ENCODE measurements around the gene EPN1.

Gene EPN1

GRCh38 chr19:55691561-55692481 lies 16.8 kb downstream of the EPN1 start:
- H3K27me3 ChIP-seq (ENCODE audit: insufficient read depth, low read length), result no peaks in the 10 kb centered on the region
- H3K4me3 ChIP-seq (ENCODE audit: low read length), result no peak overlapping the region
- no peaks in the 10 kb centered on the region for H3K4me1 ChIP-seq (ENCODE audit: insufficient read depth, low read length)
- no peak overlapping the region for H2AFZ ChIP-seq (ENCODE audit: low read depth, low read length)
- H3K36me3 ChIP-seq (ENCODE audit: insufficient read depth, low read length), result peaks cover 67% of the 10 kb centered on the region
- no peaks in the 10 kb centered on the region for H3K9me3 ChIP-seq (ENCODE audit: low read length)

GRCh38 chr19:55692681-55693081 lies 17.7 kb downstream of the EPN1 start:
- peaks cover 72% of the 10 kb centered on the region for H3K36me3 ChIP-seq (ENCODE audit: insufficient read depth, low read length)
- H3K27me3 ChIP-seq (ENCODE audit: insufficient read depth, low read length), result no peaks in the 10 kb centered on the region
- H3K9me3 ChIP-seq (ENCODE audit: low read length), result no peaks in the 10 kb centered on the region

GRCh38 chr19:55693336-55693974 lies 18.4 kb downstream of the EPN1 start:
- no peaks in the 10 kb centered on the region for H3K27me3 ChIP-seq (ENCODE audit: insufficient read depth, low read length)
- peaks cover 72% of the 10 kb centered on the region for H3K36me3 ChIP-seq (ENCODE audit: insufficient read depth, low read length)
- H2AFZ ChIP-seq (ENCODE audit: low read depth, low read length), result no peak overlapping the region
- H3K4me1 ChIP-seq (ENCODE audit: insufficient read depth, low read length), result no peaks in the 10 kb centered on the region
- H3K9me3 ChIP-seq (ENCODE audit: low read length), result no peaks in the 10 kb centered on the region
- no peak overlapping the region for H3K4me3 ChIP-seq (ENCODE audit: low read length)

More at GRCh38 chr19:55692681-55693081, 17.7 kb downstream of the EPN1 start:
- Histone ChIP-seq H3K4me1 (ENCODE audit: insufficient read depth, low read length) (no peaks in the 10 kb centered on the region), H3K4me3 (ENCODE audit: low read length) (no peak overlapping the region), H2AFZ (ENCODE audit: low read depth, low read length) (no peak overlapping the region)

- Histone ChIP-seq H3K36me3 (ENCODE audit: insufficient read depth, low read length) (peaks cover 67% of the 10 kb centered on the region), H3K4me1 (ENCODE audit: insufficient read depth, low read length) (no peaks in the 10 kb centered on the region), H2AFZ (ENCODE audit: low read depth, low read length) (no peak overlapping the region), H3K4me3 (ENCODE audit: low read length) (no peak overlapping the region), H3K9me3 (ENCODE audit: low read length) (no peaks in the 10 kb centered on the region), H3K27me3 (ENCODE audit: insufficient read depth, low read length) (no peaks in the 10 kb centered on the region)
Observed at GRCh38 chr19:55694241-55694655, 19.2 kb downstream of the EPN1 start.

GRCh38 chr19:55694656-55695491 lies 19.8 kb downstream of the EPN1 start:
- Histone ChIP-seq H3K9me3 (ENCODE audit: low read length) (no peaks in the 10 kb centered on the region), H3K4me3 (ENCODE audit: low read length) (no peak overlapping the region), H3K4me1 (ENCODE audit: insufficient read depth, low read length) (no peaks in the 10 kb centered on the region), H2AFZ (ENCODE audit: low read depth, low read length) (no peak overlapping the region), H3K36me3 (ENCODE audit: insufficient read depth, low read length) (peaks cover 61% of the 10 kb centered on the region), H3K27me3 (ENCODE audit: insufficient read depth, low read length) (no peaks in the 10 kb centered on the region)

GRCh38 chr19:55695511-55696290 lies 20.7 kb downstream of the EPN1 start:
- no peaks in the 10 kb centered on the region for H3K4me1 ChIP-seq (ENCODE audit: insufficient read depth, low read length)
- H3K9me3 ChIP-seq (ENCODE audit: low read length), result peaks cover 2% of the 10 kb centered on the region
- peaks cover 56% of the 10 kb centered on the region for H3K36me3 ChIP-seq (ENCODE audit: insufficient read depth, low read length)
- no peaks in the 10 kb centered on the region for H3K27me3 ChIP-seq (ENCODE audit: insufficient read depth, low read length)
- H2AFZ ChIP-seq (ENCODE audit: low read depth, low read length), result no peak overlapping the region
- H3K4me3 ChIP-seq (ENCODE audit: low read length), result no peak overlapping the region

- no peak overlapping the region for H3K4me3 ChIP-seq (ENCODE audit: low read length)
- H3K4me1 ChIP-seq (ENCODE audit: insufficient read depth, low read length), result no peaks in the 10 kb centered on the region
- peaks cover 3% of the 10 kb centered on the region for H3K9me3 ChIP-seq (ENCODE audit: low read length)
- peaks cover 55% of the 10 kb centered on the region for H3K36me3 ChIP-seq (ENCODE audit: insufficient read depth, low read length)
- no peaks in the 10 kb centered on the region for H3K27me3 ChIP-seq (ENCODE audit: insufficient read depth, low read length)
- no peak overlapping the region for H2AFZ ChIP-seq (ENCODE audit: low read depth, low read length)
Observed at GRCh38 chr19:55696301-55697068, 21.5 kb downstream of the EPN1 start.

- Histone ChIP-seq H3K4me3 (ENCODE audit: low read length) (no peak overlapping the region), H2AFZ (ENCODE audit: low read depth, low read length) (no peak overlapping the region), H3K4me1 (ENCODE audit: insufficient read depth, low read length) (no peaks in the 10 kb centered on the region), H3K9me3 (ENCODE audit: low read length) (peaks cover 3% of the 10 kb centered on the region), H3K27me3 (ENCODE audit: insufficient read depth, low read length) (no peaks in the 10 kb centered on the region), H3K36me3 (ENCODE audit: insufficient read depth, low read length) (peaks cover 55% of the 10 kb centered on the region)
Observed at GRCh38 chr19:55697069-55697440, 22.0 kb downstream of the EPN1 start.

- no peak overlapping the region for H2AFZ ChIP-seq (ENCODE audit: low read depth, low read length)
Observed at GRCh38 chr19:55697698-55698097, 22.7 kb downstream of the EPN1 start.

GRCh38 chr19:55698256-55698655 lies 23.2 kb downstream of the EPN1 start:
- H2AFZ ChIP-seq (ENCODE audit: low read depth, low read length), result no peak overlapping the region
- H3K36me3 ChIP-seq (ENCODE audit: insufficient read depth, low read length), result peaks cover 46% of the 10 kb centered on the region
- no peaks in the 10 kb centered on the region for H3K27me3 ChIP-seq (ENCODE audit: insufficient read depth, low read length)
- H3K4me1 ChIP-seq (ENCODE audit: insufficient read depth, low read length), result no peaks in the 10 kb centered on the region
- H3K9me3 ChIP-seq (ENCODE audit: low read length), result peaks cover 6% of the 10 kb centered on the region
- H3K4me3 ChIP-seq (ENCODE audit: low read length), result no peak overlapping the region

More at GRCh38 chr19:55697698-55698097, 22.7 kb downstream of the EPN1 start:
- Histone ChIP-seq H3K27me3 (ENCODE audit: insufficient read depth, low read length) (no peaks in the 10 kb centered on the region), H3K4me1 (ENCODE audit: insufficient read depth, low read length) (no peaks in the 10 kb centered on the region), H3K36me3 (ENCODE audit: insufficient read depth, low read length) (peaks cover 52% of the 10 kb centered on the region), H3K9me3 (ENCODE audit: low read length) (peaks cover 6% of the 10 kb centered on the region), H3K4me3 (ENCODE audit: low read length) (no peak overlapping the region)

- peaks cover 41% of the 10 kb centered on the region for H3K36me3 ChIP-seq (ENCODE audit: insufficient read depth, low read length)
- H3K4me3 ChIP-seq (ENCODE audit: low read length), result no peak overlapping the region
- H3K27me3 ChIP-seq (ENCODE audit: insufficient read depth, low read length), result no peaks in the 10 kb centered on the region
- H3K4me1 ChIP-seq (ENCODE audit: insufficient read depth, low read length), result no peaks in the 10 kb centered on the region
- no peak overlapping the region for H2AFZ ChIP-seq (ENCODE audit: low read depth, low read length)
- peaks cover 6% of the 10 kb centered on the region for H3K9me3 ChIP-seq (ENCODE audit: low read length)
Observed at GRCh38 chr19:55699221-55699620, 24.2 kb downstream of the EPN1 start.

- H3K27me3 ChIP-seq (ENCODE audit: insufficient read depth, low read length), result no peaks in the 10 kb centered on the region
- H3K4me1 ChIP-seq (ENCODE audit: insufficient read depth, low read length), result no peaks in the 10 kb centered on the region
- H3K4me3 ChIP-seq (ENCODE audit: low read length), result no peak overlapping the region
- H3K36me3 ChIP-seq (ENCODE audit: insufficient read depth, low read length), result peaks cover 35% of the 10 kb centered on the region
- peaks cover 10% of the 10 kb centered on the region for H3K9me3 ChIP-seq (ENCODE audit: low read length)
- H2AFZ ChIP-seq (ENCODE audit: low read depth, low read length), result no peak overlapping the region
Observed at GRCh38 chr19:55700813-55701212, 25.8 kb downstream of the EPN1 start.

Measured in neuron (in vitro differentiated cells).